Body of pancreas (tissue), 4 donors: Measurements from ENCODE around the gene TTC36.

Experiments used
- POLR2A ChIP-seq, 3 donors: fragments of 450-650 bp; IDR thresholded peaks; one replicate each; pipeline ENCODE4 v1.6.1; 2016; ENCODE audit warnings: antibody characterized with exemption in 3 of 3, mild to moderate bottlenecking in 2 of 3
- TF ChIP-seq, protein P1 (sequence below), 7 experiments: fragments of 450-650 bp in 4 of 7; fragments of 200-600 bp in 3 of 7; sonication (generic) in 3 of 7; IDR thresholded peaks; one replicate each; pipeline ENCODE4 v1.5.1; 2016 to 2019; ENCODE audit warnings: antibody characterized with exemption in 7 of 7

DNA sequence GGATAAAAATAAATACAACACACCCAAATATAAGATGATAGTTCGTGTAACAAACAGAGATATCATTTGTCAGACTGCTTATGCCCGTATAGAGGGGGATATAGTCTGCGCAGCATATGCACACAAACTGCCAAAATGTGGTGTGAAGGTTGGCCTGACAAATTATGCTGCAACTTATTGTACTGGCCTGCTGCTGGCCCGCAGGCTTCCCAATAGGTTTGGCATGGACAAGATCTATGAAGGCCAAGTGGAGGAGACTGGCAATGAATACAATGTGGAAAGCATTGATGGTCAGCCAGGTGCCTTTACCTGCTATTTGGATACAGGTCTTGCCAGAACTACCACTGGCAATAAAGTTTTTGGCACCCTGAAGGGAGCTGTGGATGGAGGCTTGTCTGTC is 33.5 kb downstream of the TTC36 start:
- no peak for TF ChIP-seq POLR2A (IDR thresholded peaks at IDR 0.05)
- TF ChIP-seq, protein P1, sequence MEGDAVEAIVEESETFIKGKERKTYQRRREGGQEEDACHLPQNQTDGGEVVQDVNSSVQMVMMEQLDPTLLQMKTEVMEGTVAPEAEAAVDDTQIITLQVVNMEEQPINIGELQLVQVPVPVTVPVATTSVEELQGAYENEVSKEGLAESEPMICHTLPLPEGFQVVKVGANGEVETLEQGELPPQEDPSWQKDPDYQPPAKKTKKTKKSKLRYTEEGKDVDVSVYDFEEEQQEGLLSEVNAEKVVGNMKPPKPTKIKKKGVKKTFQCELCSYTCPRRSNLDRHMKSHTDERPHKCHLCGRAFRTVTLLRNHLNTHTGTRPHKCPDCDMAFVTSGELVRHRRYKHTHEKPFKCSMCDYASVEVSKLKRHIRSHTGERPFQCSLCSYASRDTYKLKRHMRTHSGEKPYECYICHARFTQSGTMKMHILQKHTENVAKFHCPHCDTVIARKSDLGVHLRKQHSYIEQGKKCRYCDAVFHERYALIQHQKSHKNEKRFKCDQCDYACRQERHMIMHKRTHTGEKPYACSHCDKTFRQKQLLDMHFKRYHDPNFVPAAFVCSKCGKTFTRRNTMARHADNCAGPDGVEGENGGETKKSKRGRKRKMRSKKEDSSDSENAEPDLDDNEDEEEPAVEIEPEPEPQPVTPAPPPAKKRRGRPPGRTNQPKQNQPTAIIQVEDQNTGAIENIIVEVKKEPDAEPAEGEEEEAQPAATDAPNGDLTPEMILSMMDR (IDR thresholded peaks at IDR 0.05) = no peak
